Esophagus squamous epithelium (tissue), 5 donors: Measurements from ENCODE around the gene MAGEA8. TPM values are rescaled to one million over a fixed set of nuclear protein-coding genes. Genes with fewer than 3 reads are reported as not detected.
A peak's percentile ranks its signal among the peaks of the same experiment; 100 is the strongest.

Experiments
- DNase-seq: peaks from one replicate; lab custom pipeline; 2025; lab: John Stamatoyannopoulos, UW
- H3K27ac ChIP-seq, 4 donors: fragments of 200-600 bp; sonication (generic); one replicate each; pipeline ENCODE4 v1.5.1; 2016 to 2019; ENCODE audit warnings: mild to moderate bottlenecking in 1 of 4
- H3K27me3 ChIP-seq, 4 donors: fragments of 200-600 bp; sonication (generic); 1 replicate in 3 of 4; 2 replicates in 1 of 4; pipeline versions ENCODE4 v1.5.1 to v1.6.0; 2017 to 2021; ENCODE audit warnings: antibody characterized with exemption in 1 of 4
- H3K36me3 ChIP-seq, 3 donors: fragments of 200-600 bp; sonication (generic); one replicate each; pipeline ENCODE4 v1.5.1; 2016 to 2019
- H3K4me1 ChIP-seq, 3 donors: fragments of 200-600 bp; sonication (generic); one replicate each; pipeline ENCODE4 v1.5.1; 2017 to 2019
- H3K4me3 ChIP-seq, 4 donors: fragments of 200-600 bp; sonication (generic); 1 replicate in 3 of 4; 2 replicates in 1 of 4; pipeline ENCODE4 v1.5.1; 2016 to 2019; ENCODE audit warnings: mild to moderate bottlenecking in 2 of 4, moderate library complexity in 1 of 4
- H3K9me3 ChIP-seq, 3 donors: fragments of 200-600 bp; sonication (generic); one replicate each; pipeline ENCODE4 v1.5.1; 2016 to 2019
- CTCF ChIP-seq, 6 experiments: fragments of 450-650 bp in 4 of 6; fragments of 200-600 bp in 2 of 6; sonication (generic) in 2 of 6; IDR thresholded peaks; one replicate each; pipeline ENCODE4 v1.5.1; 2016 to 2019; ENCODE audit warnings: antibody characterized with exemption in 6 of 6, mild to moderate bottlenecking in 4 of 6, moderate library complexity in 4 of 6
- POLR2A ChIP-seq, 4 donors: fragments of 450-650 bp; IDR thresholded peaks; one replicate each; pipeline ENCODE4 v1.6.1; 2017; ENCODE audit warnings: antibody characterized with exemption in 4 of 4, mild to moderate bottlenecking in 4 of 4, moderate library complexity in 3 of 4
- WGBS, 2 donors: methylation state at CpG; one replicate each; pipeline ENCODE4 v1.1.5; 2018; 5-methylcytosine and 5-hydroxymethylcytosine counted together
- intact Hi-C: fragments of 100-400 bp; cut with DNase I; formaldehyde crosslinking; loops from one replicate; pipeline ENCODE4 v1.15.0; 2022
- total RNA-seq, 4 donors: library from RNA; depleted of rRNA; stranded (reverse); fragments of >200 nt; gene quantifications; one replicate each; pipeline ENCODE4 v1.1.0, GENCODE V29; 2016
- donor health status: DM: yes; HTN: yes; CAD: no.

The MAGEA8 gene
- total RNA-seq, 4 donors from 2014 or later: not detected

- H3K4me1 ChIP-seq: no peaks in the 10 kb centered on the region
- H3K27me3 ChIP-seq: no peaks in the 10 kb centered on the region
- intact Hi-C loops: no loop called here
- TF ChIP-seq POLR2A (IDR thresholded peaks at IDR 0.05) (no peak), CTCF (IDR thresholded peaks at IDR 0.05) (no peak)
- no peak for DNase-seq
- no peaks in the 10 kb centered on the region for H3K9me3 ChIP-seq
- H3K4me3 ChIP-seq: no peak overlapping the region
- no peak overlapping the region for H3K27ac ChIP-seq
- 50 to 86% methylated on average over 1 of the region's 1 CpG for WGBS, 2 donors
- no peaks in the 10 kb centered on the region for H3K36me3 ChIP-seq
Measured at GRCh38 chrX:149898554-149898953, 17.6 kb downstream of the MAGEA8 start.

DNA sequence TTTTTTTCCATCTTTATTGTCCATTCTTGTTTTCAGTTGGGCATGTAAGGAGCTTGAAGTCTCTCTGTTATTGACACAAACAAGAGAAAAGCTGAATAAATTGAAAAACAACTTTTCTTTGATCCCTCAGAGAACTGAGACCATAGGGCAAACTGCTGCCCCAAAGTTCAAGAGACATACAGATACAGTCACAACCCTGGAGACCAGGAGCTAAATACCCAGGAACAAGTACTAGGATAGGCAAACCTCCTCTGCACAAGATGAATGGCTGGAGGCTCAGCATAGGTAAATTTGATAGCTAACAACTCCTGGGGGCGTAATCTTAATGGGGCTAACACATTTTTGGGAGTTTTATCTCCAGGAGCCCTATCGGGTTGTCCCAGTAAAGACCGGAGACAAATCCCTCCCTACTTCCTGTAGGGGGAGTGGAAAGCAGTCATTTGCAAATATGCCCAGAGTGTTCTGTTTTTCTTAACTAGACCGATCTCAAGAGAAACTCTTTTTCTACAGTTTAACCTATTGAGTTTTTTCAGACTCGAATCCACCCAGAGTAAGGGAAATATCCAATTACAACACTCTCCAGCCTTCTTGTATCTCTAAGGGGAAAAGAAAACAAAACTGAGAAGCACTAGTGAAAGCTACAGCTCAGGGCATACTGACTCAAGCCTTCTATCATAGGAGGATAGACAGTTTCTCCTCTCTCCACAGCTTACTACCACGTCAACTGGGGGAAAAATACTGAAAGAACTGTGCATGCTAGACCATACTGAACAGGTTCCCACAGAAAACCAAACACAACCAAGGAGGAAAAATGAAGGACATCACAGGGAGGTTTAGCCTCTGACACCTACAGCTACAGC, 23.1 kb downstream of the MAGEA8 start:
- no peaks in the 10 kb centered on the region for H3K36me3 ChIP-seq
- intact Hi-C loops: no loop called here
- TF ChIP-seq POLR2A (IDR thresholded peaks at IDR 0.05) (no peak), CTCF (IDR thresholded peaks at IDR 0.05) (peak in 1 of 6 experiments; percentile 3)
- DNase-seq: no peak
- H3K4me3 ChIP-seq: no peak overlapping the region
- WGBS, 2 donors: 25 to 35% methylated on average over 3 to 6 of the region's 6 CpGs
- H3K27ac ChIP-seq: no peak overlapping the region
- H3K9me3 ChIP-seq: no peaks in the 10 kb centered on the region
- H3K4me1 ChIP-seq: no peaks in the 10 kb centered on the region
- no peaks in the 10 kb centered on the region for H3K27me3 ChIP-seq

GRCh38 chrX:149908308-149908707, 27.3 kb downstream of the MAGEA8 start:
- Histone ChIP-seq H3K27me3 (no peaks in the 10 kb centered on the region), H3K4me3 (no peak overlapping the region), H3K27ac (no peak overlapping the region), H3K9me3 (no peaks in the 10 kb centered on the region), H3K4me1 (no peaks in the 10 kb centered on the region), H3K36me3 (no peaks in the 10 kb centered on the region)
- WGBS, 2 donors: 86 to 90% methylated on average over 3 of the region's 3 CpGs
- DNase-seq: no peak
- TF ChIP-seq POLR2A (IDR thresholded peaks at IDR 0.05) (no peak), CTCF (IDR thresholded peaks at IDR 0.05) (no peak)
- intact Hi-C loops: no loop called here

GRCh38 chrX:149908727-149909126, 27.7 kb downstream of the MAGEA8 start:
- Histone ChIP-seq H3K4me3 (no peak overlapping the region), H3K27me3 (no peaks in the 10 kb centered on the region), H3K9me3 (no peaks in the 10 kb centered on the region), H3K36me3 (no peaks in the 10 kb centered on the region), H3K27ac (no peak overlapping the region), H3K4me1 (no peaks in the 10 kb centered on the region)
- no peak for DNase-seq
- intact Hi-C loops: no loop called here
- TF ChIP-seq POLR2A (IDR thresholded peaks at IDR 0.05) (no peak), CTCF (IDR thresholded peaks at IDR 0.05) (no peak)

- Histone ChIP-seq H3K27ac (no peak overlapping the region), H3K27me3 (no peaks in the 10 kb centered on the region), H3K36me3 (no peaks in the 10 kb centered on the region), H3K9me3 (no peaks in the 10 kb centered on the region), H3K4me3 (no peak overlapping the region), H3K4me1 (no peaks in the 10 kb centered on the region)
- intact Hi-C loops: no loop called here
- DNase-seq: no peak
- WGBS, 2 donors: 67 to 75% methylated on average over 1 to 2 of the region's 4 CpGs
- TF ChIP-seq CTCF (IDR thresholded peaks at IDR 0.05) (no peak), POLR2A (IDR thresholded peaks at IDR 0.05) (no peak)
Measured at GRCh38 chrX:149909324-149910177, 28.6 kb downstream of the MAGEA8 start.
